H1 (cell line): ENCODE results near the gene F8. TPM values are rescaled to one million over a fixed set of nuclear protein-coding genes. Genes with fewer than 3 reads are reported as not detected.

Experiments
- TBP ChIP-seq: IDR thresholded peaks from 2 replicates; pipeline ENCODE4 v1.6.1; 2011; ENCODE audit warnings: low read depth, low read length, improper control_type of control experiment
- polyA plus RNA-seq, 7 experiments: library from polyadenylated mRNA; depleted of rRNA in 3 of 7; stranded (reverse) in 5 of 7; unstranded in 2 of 7; fragments of >200 nt in 5 of 7; fragments of 200-250 nt in 2 of 7; gene quantifications; 1 replicate in 5 of 7; 2 replicates in 1 of 7; 4 replicates in 1 of 7; pipeline versions ENCODE4 v1.2.1 to v1.2.3, GENCODE V29; 2011 to 2013; ENCODE audit warnings: missing spikeins in 2 of 7, mixed read lengths in 2 of 7
- total RNA-seq: library from RNA; stranded (reverse); fragmentation: NEBNext Ultra II Directional; extraction: Animal tissue kit (Norgen Biotek cat#: 25700); gene quantifications from 2 replicates; pipeline ENCODE4 v1.2.1, GENCODE V29; 2021

F8 gene
- total and polyA plus RNA-seq, 2 of the 8 experiments (the other 6 are each of a cell fraction or from before 2014, with no cell fraction given), result 1.1 to 2.6 TPM

DNA sequence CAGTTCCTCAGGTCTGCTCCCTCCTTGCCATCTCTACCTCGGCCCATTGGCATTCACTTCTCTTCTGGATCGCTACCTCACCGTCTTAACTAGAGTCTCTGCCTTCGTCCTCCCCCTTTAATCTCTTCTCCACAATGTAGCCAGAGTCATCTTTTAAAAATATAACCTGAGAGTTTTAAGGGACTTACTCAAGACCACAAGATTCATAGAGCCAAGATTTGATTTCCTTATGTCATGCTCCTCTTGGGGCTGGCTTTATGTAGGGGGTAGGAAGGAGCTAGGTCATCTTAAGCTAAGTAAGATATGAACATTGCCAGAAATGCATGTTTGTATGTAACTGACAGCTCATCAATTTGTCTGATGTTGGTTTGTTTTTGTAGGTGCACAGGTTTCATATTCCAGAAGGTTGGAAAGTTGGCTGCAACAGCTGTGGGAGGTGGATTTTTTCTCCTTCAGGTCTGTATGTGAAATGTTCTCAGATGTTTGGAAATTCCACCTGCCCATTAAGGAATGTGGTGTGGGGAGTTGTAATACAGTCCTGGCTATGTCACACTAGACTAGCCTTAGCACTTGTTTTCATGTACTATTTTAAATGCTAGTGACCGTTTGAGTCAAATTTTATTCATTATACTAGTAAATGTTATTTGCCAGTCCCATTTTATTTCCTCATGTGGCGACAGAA is 23.7 kb upstream of the F8 start (continued):
- TF ChIP-seq TBP, result no peak
